ENCODE measurements around the gene ZEB1. TPM values are rescaled to one million over a fixed set of nuclear protein-coding genes. Genes with fewer than 3 reads are reported as not detected.

ZEB1 gene
- total RNA-seq, 1 experiment from 2014 or later: 10.3 TPM

- TF ChIP-seq CTCF (IDR thresholded peaks at IDR 0.05; ENCODE audit: unreplicated experiment): no peak
- no peak for DNase-seq
- no peaks in the 10 kb centered on the region for H3K36me3 Mint-ChIP-seq (ENCODE audit: insufficient read depth, unreplicated experiment)
- intact Hi-C loops (cut with micrococcal nuclease; ENCODE audit: unreplicated experiment): no loop called here
- no peaks in the 10 kb centered on the region for H3K9me3 Mint-ChIP-seq (ENCODE audit: low read depth, unreplicated experiment)
- peaks cover 8% of the 10 kb centered on the region for H3K4me1 Mint-ChIP-seq (ENCODE audit: low read depth, unreplicated experiment)
- BruUV-seq (replicated peaks): no TSS peak
- CTCF ChIA-PET: no interaction called here
- no peak overlapping the region for H3K4me3 Mint-ChIP-seq (ENCODE audit: low read depth, unreplicated experiment)
- no peak overlapping the region for H3K27ac Mint-ChIP-seq (ENCODE audit: unreplicated experiment)
- no peaks in the 10 kb centered on the region for H3K27me3 Mint-ChIP-seq (ENCODE audit: unreplicated experiment)
These were observed 205.4 kb downstream of the ZEB1 start for GRCh38 chr10:31524460-31524859.

- no peak for DNase-seq
- peaks cover 8% of the 10 kb centered on the region for H3K4me1 Mint-ChIP-seq (ENCODE audit: low read depth, unreplicated experiment)
- no peaks in the 10 kb centered on the region for H3K27me3 Mint-ChIP-seq (ENCODE audit: unreplicated experiment)
- H3K27ac Mint-ChIP-seq (ENCODE audit: unreplicated experiment): no peak overlapping the region
- CTCF ChIA-PET: no interaction called here
- no peaks in the 10 kb centered on the region for H3K9me3 Mint-ChIP-seq (ENCODE audit: low read depth, unreplicated experiment)
- no peak for TF ChIP-seq CTCF (IDR thresholded peaks at IDR 0.05; ENCODE audit: unreplicated experiment)
- no peaks in the 10 kb centered on the region for H3K36me3 Mint-ChIP-seq (ENCODE audit: insufficient read depth, unreplicated experiment)
- BruUV-seq (replicated peaks): no TSS peak
- no peak overlapping the region for H3K4me3 Mint-ChIP-seq (ENCODE audit: low read depth, unreplicated experiment)
- intact Hi-C loops (cut with micrococcal nuclease; ENCODE audit: unreplicated experiment): no loop called here
These were observed 207.2 kb downstream of the ZEB1 start for GRCh38 chr10:31526178-31526577.

GRCh38 chr10:31526681-31527080 lies 207.7 kb downstream of the ZEB1 start:
- Mint-ChIP-seq H3K27ac (ENCODE audit: unreplicated experiment) (no peak overlapping the region), H3K4me3 (ENCODE audit: low read depth, unreplicated experiment) (no peak overlapping the region), H3K9me3 (ENCODE audit: low read depth, unreplicated experiment) (no peaks in the 10 kb centered on the region), H3K27me3 (ENCODE audit: unreplicated experiment) (no peaks in the 10 kb centered on the region), H3K36me3 (ENCODE audit: insufficient read depth, unreplicated experiment) (no peaks in the 10 kb centered on the region), H3K4me1 (ENCODE audit: low read depth, unreplicated experiment) (peaks cover 8% of the 10 kb centered on the region)
- DNase-seq: no peak
- CTCF ChIA-PET: no interaction called here
- intact Hi-C loops (cut with micrococcal nuclease; ENCODE audit: unreplicated experiment): no loop called here
- no peak for TF ChIP-seq CTCF (IDR thresholded peaks at IDR 0.05; ENCODE audit: unreplicated experiment)
- BruUV-seq (replicated peaks): no TSS peak

- no peaks in the 10 kb centered on the region for H3K9me3 Mint-ChIP-seq (ENCODE audit: low read depth, unreplicated experiment)
- no TSS peak for BruUV-seq (replicated peaks)
- intact Hi-C loops (cut with micrococcal nuclease; ENCODE audit: unreplicated experiment): no loop called here
- CTCF ChIA-PET: no interaction called here
- H3K4me3 Mint-ChIP-seq (ENCODE audit: low read depth, unreplicated experiment): no peak overlapping the region
- peaks cover 8% of the 10 kb centered on the region for H3K4me1 Mint-ChIP-seq (ENCODE audit: low read depth, unreplicated experiment)
- H3K27ac Mint-ChIP-seq (ENCODE audit: unreplicated experiment): no peak overlapping the region
- TF ChIP-seq CTCF (IDR thresholded peaks at IDR 0.05; ENCODE audit: unreplicated experiment): no peak
- no peaks in the 10 kb centered on the region for H3K36me3 Mint-ChIP-seq (ENCODE audit: insufficient read depth, unreplicated experiment)
- no peak for DNase-seq
- H3K27me3 Mint-ChIP-seq (ENCODE audit: unreplicated experiment): no peaks in the 10 kb centered on the region
These were observed 209.8 kb downstream of the ZEB1 start for GRCh38 chr10:31528831-31529230.

- TF ChIP-seq CTCF (IDR thresholded peaks at IDR 0.05; ENCODE audit: unreplicated experiment): no peak
- Mint-ChIP-seq H3K27ac (ENCODE audit: unreplicated experiment) (no peak overlapping the region), H3K4me3 (ENCODE audit: low read depth, unreplicated experiment) (no peak overlapping the region), H3K36me3 (ENCODE audit: insufficient read depth, unreplicated experiment) (no peaks in the 10 kb centered on the region), H3K9me3 (ENCODE audit: low read depth, unreplicated experiment) (no peaks in the 10 kb centered on the region), H3K4me1 (ENCODE audit: low read depth, unreplicated experiment) (no peaks in the 10 kb centered on the region), H3K27me3 (ENCODE audit: unreplicated experiment) (peaks cover 15% of the 10 kb centered on the region)
- BruUV-seq (replicated peaks): no TSS peak
- intact Hi-C loops (cut with micrococcal nuclease; ENCODE audit: unreplicated experiment): no loop called here
- CTCF ChIA-PET: no interaction called here
- DNase-seq: no peak
These were observed 217.3 kb downstream of the ZEB1 start for GRCh38 chr10:31536302-31536701.

Data from Calu3 (cell line).